ENCODE measurements around the gene ANAPC15.

The ANAPC15 gene

GRCh38 chr11:72081184-72081644, 31.3 kb downstream of the ANAPC15 start:
- TF ChIP-seq POLR2A (IDR thresholded peaks at IDR 0.05; ENCODE audit: low read depth, low read length) (no peak), TAF1 (IDR thresholded peaks at IDR 0.05; ENCODE audit: borderline replicate concordance, low read depth, low read length) (no peak), POLR2AphosphoS5 (IDR thresholded peaks at IDR 0.05; ENCODE audit: low read depth, low read length) (no peak)
- FAIRE-seq (peak; percentile 30), DNase-seq (ENCODE audit: insufficient read length) (no peak)

GRCh38 chr11:72080326-72081183, 31.9 kb downstream of the ANAPC15 start, which contains the start of the genes LRRC51 and NUMA1:
TSS of gene LRRC51 (plus strand) at chr11:72080850. CDS start at chr11:72089084, 8,234 bp downstream.
TSS of gene NUMA1 (minus strand) at chr11:72080542. CDS start at chr11:72035943, 44,599 bp downstream.
- DNase-seq (ENCODE audit: insufficient read length) (peak; percentile 87), FAIRE-seq (peak; percentile 100)
- TF ChIP-seq POLR2AphosphoS5 (IDR thresholded peaks at IDR 0.05; ENCODE audit: low read depth, low read length): peak; percentile 64; the same call in 1 of the 2 replicates
- peak; percentile 71; the same call in 1 of the 2 replicates for TF ChIP-seq POLR2A (IDR thresholded peaks at IDR 0.05; ENCODE audit: low read depth, low read length)
- 0 out of 2 replicates have a peak, but pooled peaks have one; percentile 23 for TF ChIP-seq TAF1 (IDR thresholded peaks at IDR 0.05; ENCODE audit: borderline replicate concordance, low read depth, low read length)

GRCh38 chr11:72079819-72080325, 32.6 kb downstream of the ANAPC15 start:
- FAIRE-seq (peak; percentile 17), DNase-seq (ENCODE audit: insufficient read length) (no peak)
- TF ChIP-seq POLR2A (IDR thresholded peaks at IDR 0.05; ENCODE audit: low read depth, low read length) (no peak), POLR2AphosphoS5 (IDR thresholded peaks at IDR 0.05; ENCODE audit: low read depth, low read length) (no peak), TAF1 (IDR thresholded peaks at IDR 0.05; ENCODE audit: borderline replicate concordance, low read depth, low read length) (no peak)

- DNase-seq (ENCODE audit: insufficient read length) (no peak), FAIRE-seq (no peak)
- no peak for TF ChIP-seq TAF1 (IDR thresholded peaks at IDR 0.05; ENCODE audit: borderline replicate concordance, low read depth, low read length)
- no peak for TF ChIP-seq POLR2A (IDR thresholded peaks at IDR 0.05; ENCODE audit: low read depth, low read length)
- no peak for TF ChIP-seq POLR2AphosphoS5 (IDR thresholded peaks at IDR 0.05; ENCODE audit: low read depth, low read length)
Measured at GRCh38 chr11:72078477-72078876, 34.0 kb downstream of the ANAPC15 start.

GRCh38 chr11:72075756-72076155, 36.7 kb downstream of the ANAPC15 start:
- FAIRE-seq (no peak), DNase-seq (ENCODE audit: insufficient read length) (no peak)
- TF ChIP-seq POLR2A (IDR thresholded peaks at IDR 0.05; ENCODE audit: low read depth, low read length): no peak
- TF ChIP-seq POLR2AphosphoS5 (IDR thresholded peaks at IDR 0.05; ENCODE audit: low read depth, low read length): no peak
- TF ChIP-seq TAF1 (IDR thresholded peaks at IDR 0.05; ENCODE audit: borderline replicate concordance, low read depth, low read length): no peak

GRCh38 chr11:72075109-72075508, 37.4 kb downstream of the ANAPC15 start:
- DNase-seq (ENCODE audit: insufficient read length): no peak
- TF ChIP-seq POLR2AphosphoS5 (IDR thresholded peaks at IDR 0.05; ENCODE audit: low read depth, low read length): no peak
- TF ChIP-seq POLR2A (IDR thresholded peaks at IDR 0.05; ENCODE audit: low read depth, low read length): no peak
- TF ChIP-seq TAF1 (IDR thresholded peaks at IDR 0.05; ENCODE audit: borderline replicate concordance, low read depth, low read length): no peak

GRCh38 chr11:72072348-72072747, 40.1 kb downstream of the ANAPC15 start:
- no peak for DNase-seq (ENCODE audit: insufficient read length)
- TF ChIP-seq POLR2A (IDR thresholded peaks at IDR 0.05; ENCODE audit: low read depth, low read length): no peak
- no peak for TF ChIP-seq TAF1 (IDR thresholded peaks at IDR 0.05; ENCODE audit: borderline replicate concordance, low read depth, low read length)
- no peak for TF ChIP-seq POLR2AphosphoS5 (IDR thresholded peaks at IDR 0.05; ENCODE audit: low read depth, low read length)
- FAIRE-seq: no peak

More at GRCh38 chr11:72075109-72075508, 37.4 kb downstream of the ANAPC15 start:
- no peak for FAIRE-seq

GRCh38 chr11:72070491-72070890, 42.0 kb downstream of the ANAPC15 start:
- DNase-seq (ENCODE audit: insufficient read length) (no peak), FAIRE-seq (no peak)
- TF ChIP-seq POLR2A (IDR thresholded peaks at IDR 0.05; ENCODE audit: low read depth, low read length): no peak
- no peak for TF ChIP-seq POLR2AphosphoS5 (IDR thresholded peaks at IDR 0.05; ENCODE audit: low read depth, low read length)
- no peak for TF ChIP-seq TAF1 (IDR thresholded peaks at IDR 0.05; ENCODE audit: borderline replicate concordance, low read depth, low read length)

- peak; percentile 79 for FAIRE-seq
- no peak for TF ChIP-seq POLR2A (IDR thresholded peaks at IDR 0.05; ENCODE audit: low read depth, low read length)
- no peak for TF ChIP-seq POLR2AphosphoS5 (IDR thresholded peaks at IDR 0.05; ENCODE audit: low read depth, low read length)
- no peak for TF ChIP-seq TAF1 (IDR thresholded peaks at IDR 0.05; ENCODE audit: borderline replicate concordance, low read depth, low read length)
- no peak for DNase-seq (ENCODE audit: insufficient read length)
Measured at GRCh38 chr11:72069787-72070251, 42.7 kb downstream of the ANAPC15 start.

- FAIRE-seq (peak; percentile 78), DNase-seq (ENCODE audit: insufficient read length) (no peak)
- no peak for TF ChIP-seq POLR2A (IDR thresholded peaks at IDR 0.05; ENCODE audit: low read depth, low read length)
- TF ChIP-seq POLR2AphosphoS5 (IDR thresholded peaks at IDR 0.05; ENCODE audit: low read depth, low read length): no peak
- no peak for TF ChIP-seq TAF1 (IDR thresholded peaks at IDR 0.05; ENCODE audit: borderline replicate concordance, low read depth, low read length)
Measured at GRCh38 chr11:72069200-72069599, 43.3 kb downstream of the ANAPC15 start.

GRCh38 chr11:72067676-72068075, 44.8 kb downstream of the ANAPC15 start:
- TF ChIP-seq POLR2A (IDR thresholded peaks at IDR 0.05; ENCODE audit: low read depth, low read length): no peak
- TF ChIP-seq TAF1 (IDR thresholded peaks at IDR 0.05; ENCODE audit: borderline replicate concordance, low read depth, low read length): no peak
- TF ChIP-seq POLR2AphosphoS5 (IDR thresholded peaks at IDR 0.05; ENCODE audit: low read depth, low read length): no peak
- DNase-seq (ENCODE audit: insufficient read length) (no peak), FAIRE-seq (no peak)

Measured in GM12892 (cell line).